ENCODE measurements around the gene LRMDA. TPM values are rescaled to one million over a fixed set of nuclear protein-coding genes. Genes with fewer than 3 reads are reported as not detected.
"Not testable (repeated sequence)": the region's sequence is repeated elsewhere in the genome, so short reads cannot be mapped to it uniquely, and the experiment has no call there.

Gene LRMDA
- total and polyA plus RNA-seq, 7 donors: 1.0 to 5.7 (median 2.5) TPM

- Histone ChIP-seq H3K9me3 (no peaks in the 10 kb centered on the region), H3K27ac (no peak overlapping the region), H3K4me3 (no peak overlapping the region), H3K36me3 (ENCODE audit: insufficient read depth in 1 of 2, low read depth in 1 of 2) (no peaks in the 10 kb centered on the region), H3K4me1 (no peaks in the 10 kb centered on the region), H3K27me3 (ENCODE audit: insufficient read depth in 3 of 3, low read length in 2 of 3) (peaks cover 0 to 20% (median 0%) of the 10 kb centered on the region in 3 donors)
- TF ChIP-seq, protein P1, sequence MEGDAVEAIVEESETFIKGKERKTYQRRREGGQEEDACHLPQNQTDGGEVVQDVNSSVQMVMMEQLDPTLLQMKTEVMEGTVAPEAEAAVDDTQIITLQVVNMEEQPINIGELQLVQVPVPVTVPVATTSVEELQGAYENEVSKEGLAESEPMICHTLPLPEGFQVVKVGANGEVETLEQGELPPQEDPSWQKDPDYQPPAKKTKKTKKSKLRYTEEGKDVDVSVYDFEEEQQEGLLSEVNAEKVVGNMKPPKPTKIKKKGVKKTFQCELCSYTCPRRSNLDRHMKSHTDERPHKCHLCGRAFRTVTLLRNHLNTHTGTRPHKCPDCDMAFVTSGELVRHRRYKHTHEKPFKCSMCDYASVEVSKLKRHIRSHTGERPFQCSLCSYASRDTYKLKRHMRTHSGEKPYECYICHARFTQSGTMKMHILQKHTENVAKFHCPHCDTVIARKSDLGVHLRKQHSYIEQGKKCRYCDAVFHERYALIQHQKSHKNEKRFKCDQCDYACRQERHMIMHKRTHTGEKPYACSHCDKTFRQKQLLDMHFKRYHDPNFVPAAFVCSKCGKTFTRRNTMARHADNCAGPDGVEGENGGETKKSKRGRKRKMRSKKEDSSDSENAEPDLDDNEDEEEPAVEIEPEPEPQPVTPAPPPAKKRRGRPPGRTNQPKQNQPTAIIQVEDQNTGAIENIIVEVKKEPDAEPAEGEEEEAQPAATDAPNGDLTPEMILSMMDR (IDR thresholded peaks at IDR 0.05): no peak
- intact Hi-C loops (cut with DNase I): no loop called here
- 24 to 32% (median 26%) methylated on average over 8 of the region's 8 CpGs for WGBS, 3 donors
- no peak for DNase-seq
- no peak for ATAC-seq
Measured at GRCh38 chr10:75512203-75512933, 80.9 kb downstream of the LRMDA start.

GRCh38 chr10:75513292-75513885 lies 82.0 kb downstream of the LRMDA start:
- TF ChIP-seq, protein P1 (IDR thresholded peaks at IDR 0.05): no peak
- Histone ChIP-seq H3K4me3 (no peak overlapping the region), H3K27ac (no peak overlapping the region), H3K27me3 (ENCODE audit: insufficient read depth in 3 of 3, low read length in 2 of 3) (peaks cover 0 to 20% (median 0%) of the 10 kb centered on the region in 3 donors), H3K9me3 (no peaks in the 10 kb centered on the region), H3K36me3 (ENCODE audit: insufficient read depth in 1 of 2, low read depth in 1 of 2) (no peaks in the 10 kb centered on the region), H3K4me1 (no peaks in the 10 kb centered on the region)
- DNase-seq: no peak
- no peak for ATAC-seq
- 44 to 61% (median 46%) methylated on average over 8 of the region's 8 CpGs for WGBS, 3 donors
- intact Hi-C loops (cut with DNase I): no loop called here

GRCh38 chr10:75514830-75515229 lies 83.4 kb downstream of the LRMDA start:
- H3K9me3 ChIP-seq: no peaks in the 10 kb centered on the region
- H3K4me1 ChIP-seq: no peaks in the 10 kb centered on the region
- TF ChIP-seq, protein P1 (IDR thresholded peaks at IDR 0.05): no peak
- intact Hi-C loops (cut with DNase I): no loop called here
- H3K27ac ChIP-seq: no peak overlapping the region
- ATAC-seq: no peak
- 91 to 94% (median 91%) methylated on average over 3 of the region's 3 CpGs for WGBS, 3 donors
- no peak for DNase-seq
- H3K4me3 ChIP-seq: no peak overlapping the region
- no peaks in the 10 kb centered on the region for H3K36me3 ChIP-seq (ENCODE audit: insufficient read depth in 1 of 2, low read depth in 1 of 2)
- peaks cover 0 to 17% (median 0%) of the 10 kb centered on the region in 3 donors for H3K27me3 ChIP-seq (ENCODE audit: insufficient read depth in 3 of 3, low read length in 2 of 3)

GRCh38 chr10:75516154-75516553 lies 84.7 kb downstream of the LRMDA start:
- not testable (repeated sequence) for H3K9me3 ChIP-seq, H3K4me1 ChIP-seq
- WGBS, 3 donors: 74 to 85% (median 77%) methylated on average over 2 of the region's 2 CpGs

DNA sequence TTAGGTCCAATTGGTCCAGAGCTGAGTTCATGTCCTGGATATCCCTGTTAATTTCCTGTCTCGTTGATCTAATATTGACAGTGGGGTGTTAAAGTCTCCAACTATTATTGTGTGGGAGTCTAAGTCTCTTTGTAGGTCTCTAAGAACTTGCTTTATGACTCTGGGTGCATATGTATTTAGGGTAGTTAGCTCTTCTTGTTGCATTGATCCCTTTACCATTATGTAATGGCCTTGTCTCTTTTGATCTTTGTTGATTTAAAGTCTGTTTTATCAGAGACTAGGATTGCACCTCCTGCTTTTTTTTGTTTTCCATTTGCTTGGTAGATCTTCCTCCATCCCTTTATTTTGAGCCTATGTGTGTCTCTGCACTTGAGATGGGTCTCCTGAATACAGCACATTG lies 87.8 kb downstream of the LRMDA start:
- WGBS, 3 donors: 61 to 74% (median 72%) methylated on average over 1 of the region's 1 CpG
- H3K27ac ChIP-seq; H3K4me1 ChIP-seq; DNase-seq; H3K9me3 ChIP-seq; intact Hi-C loops (cut with DNase I); ATAC-seq; H3K36me3 ChIP-seq (ENCODE audit: insufficient read depth in 1 of 2, low read depth in 1 of 2); H3K27me3 ChIP-seq (ENCODE audit: insufficient read depth in 3 of 3, low read length in 2 of 3); H3K4me3 ChIP-seq: not testable (repeated sequence)

More at GRCh38 chr10:75516154-75516553, 84.7 kb downstream of the LRMDA start:
- H3K4me3 ChIP-seq; ATAC-seq; DNase-seq; H3K27ac ChIP-seq; H3K36me3 ChIP-seq (ENCODE audit: insufficient read depth in 1 of 2, low read depth in 1 of 2); intact Hi-C loops (cut with DNase I): not testable (repeated sequence)
- peaks cover 0 to 17% (median 0%) of the 10 kb centered on the region in 3 donors for H3K27me3 ChIP-seq (ENCODE audit: insufficient read depth in 3 of 3, low read length in 2 of 3)

GRCh38 chr10:75521194-75521829 lies 89.9 kb downstream of the LRMDA start:
- H3K4me3 ChIP-seq; H3K27me3 ChIP-seq (ENCODE audit: insufficient read depth in 3 of 3, low read length in 2 of 3); intact Hi-C loops (cut with DNase I); H3K9me3 ChIP-seq; H3K27ac ChIP-seq; H3K36me3 ChIP-seq (ENCODE audit: insufficient read depth in 1 of 2, low read depth in 1 of 2); H3K4me1 ChIP-seq; DNase-seq; ATAC-seq: not testable (repeated sequence)
- 62 to 64% (median 63%) methylated on average over 15 to 16 of the region's 16 CpGs for WGBS, 3 donors
